ENCODE results near the gene C19orf38.
"Not testable (repeated sequence)": the region's sequence is repeated elsewhere in the genome, so short reads cannot be mapped to it uniquely, and the experiment has no call there.

The C19orf38 gene

GRCh38 chr19:10852098-10852800 is 4.0 kb downstream of the C19orf38 start:
- Mint-ChIP-seq H3K9me3 (peaks cover 6% of the 10 kb centered on the region), H3K27ac (no peak overlapping the region)

GRCh38 chr19:10852941-10853340 is 4.7 kb downstream of the C19orf38 start:
- no peaks in the 10 kb centered on the region for H3K9me3 Mint-ChIP-seq
- no peak for DNase-seq
- no peaks in the 10 kb centered on the region for H3K36me3 Mint-ChIP-seq (ENCODE audit: low read depth)
- no peak overlapping the region for H3K4me3 Mint-ChIP-seq
- no peak for TF ChIP-seq CTCF (IDR thresholded peaks at IDR 0.05)
- no peak overlapping the region for H3K27ac Mint-ChIP-seq
- H3K4me1 Mint-ChIP-seq = peaks cover 4% of the 10 kb centered on the region
- H3K27me3 Mint-ChIP-seq (ENCODE audit: low read depth, poor library complexity) = peaks cover 8% of the 10 kb centered on the region

More at GRCh38 chr19:10852098-10852800, 4.0 kb downstream of the C19orf38 start:
- TF ChIP-seq CTCF (IDR thresholded peaks at IDR 0.05) = no peak
- no peaks in the 10 kb centered on the region for H3K36me3 Mint-ChIP-seq (ENCODE audit: low read depth)
- peaks cover 10% of the 10 kb centered on the region for H3K27me3 Mint-ChIP-seq (ENCODE audit: low read depth, poor library complexity)
- peaks cover 4% of the 10 kb centered on the region for H3K4me1 Mint-ChIP-seq
- no peak overlapping the region for H3K4me3 Mint-ChIP-seq
- no peak for DNase-seq

GRCh38 chr19:10854350-10855089 is 6.3 kb downstream of the C19orf38 start:
- peak overlapping the region; percentile 48 for H3K27ac Mint-ChIP-seq
- peaks cover 8% of the 10 kb centered on the region for H3K27me3 Mint-ChIP-seq (ENCODE audit: low read depth, poor library complexity)
- no peak for TF ChIP-seq CTCF (IDR thresholded peaks at IDR 0.05)
- no peaks in the 10 kb centered on the region for H3K36me3 Mint-ChIP-seq (ENCODE audit: low read depth)
- no peaks in the 10 kb centered on the region for H3K4me1 Mint-ChIP-seq
- H3K4me3 Mint-ChIP-seq = no peak overlapping the region
- no peaks in the 10 kb centered on the region for H3K9me3 Mint-ChIP-seq
- DNase-seq = no peak

GRCh38 chr19:10855879-10856522 is 7.8 kb downstream of the C19orf38 start:
- Mint-ChIP-seq H3K36me3 (ENCODE audit: low read depth) (no peaks in the 10 kb centered on the region), H3K9me3 (no peaks in the 10 kb centered on the region), H3K27me3 (ENCODE audit: low read depth, poor library complexity) (peaks cover 8% of the 10 kb centered on the region), H3K27ac (no peak overlapping the region), H3K4me3 (no peak overlapping the region), H3K4me1 (no peaks in the 10 kb centered on the region)
- peak; percentile 48 for TF ChIP-seq CTCF (IDR thresholded peaks at IDR 0.05)
- peak; percentile 25 for DNase-seq

- H3K4me1 Mint-ChIP-seq, H3K4me3 Mint-ChIP-seq: not testable (repeated sequence)
Observed at GRCh38 chr19:10856899-10857298, 8.7 kb downstream of the C19orf38 start.

GRCh38 chr19:10858204-10858828 is 10.1 kb downstream of the C19orf38 start:
- no peaks in the 10 kb centered on the region for H3K9me3 Mint-ChIP-seq
- H3K4me3 Mint-ChIP-seq = no peak overlapping the region
- peaks cover 3% of the 10 kb centered on the region for H3K27me3 Mint-ChIP-seq (ENCODE audit: low read depth, poor library complexity)
- H3K36me3 Mint-ChIP-seq (ENCODE audit: low read depth) = no peaks in the 10 kb centered on the region
- H3K4me1 Mint-ChIP-seq = peaks cover 10% of the 10 kb centered on the region
- TF ChIP-seq CTCF (IDR thresholded peaks at IDR 0.05) = peak; percentile 77
- peak; percentile 59 for DNase-seq
- H3K27ac Mint-ChIP-seq = no peak overlapping the region

More at GRCh38 chr19:10856899-10857298, 8.7 kb downstream of the C19orf38 start:
- DNase-seq; H3K27ac Mint-ChIP-seq; H3K36me3 Mint-ChIP-seq (ENCODE audit: low read depth); H3K9me3 Mint-ChIP-seq; H3K27me3 Mint-ChIP-seq (ENCODE audit: low read depth, poor library complexity): not testable (repeated sequence)
